Ovary (tissue), 9 donors: ENCODE results near the gene FAM13A. TPM values are rescaled to one million over a fixed set of nuclear protein-coding genes. Genes with fewer than 3 reads are reported as not detected.
"Not testable (repeated sequence)": the region's sequence is repeated elsewhere in the genome, so short reads cannot be mapped to it uniquely, and the experiment has no call there.

Experiments
- DNase-seq, 5 donors: peaks; one replicate each; pipeline ENCODE4 v3.0.0-alpha.2; 2019 to 2020
- H3K27ac ChIP-seq, 2 donors: fragments of 200-600 bp; one replicate each; pipeline versions ENCODE4 v1.5.1 to v1.8.0; 2019 to 2022
- H3K27me3 ChIP-seq: fragments of 200-600 bp; one replicate; pipeline ENCODE4 v1.8.0; 2022
- H3K36me3 ChIP-seq: fragments of 200-600 bp; sonication (generic); one replicate; pipeline ENCODE4 v1.5.1; 2019
- H3K4me1 ChIP-seq: one replicate; pipeline ENCODE4 v1.8.1; 2013; ENCODE audit warnings: mild to moderate bottlenecking, moderate library complexity; ENCODE audit not compliant: insufficient read depth
- H3K4me3 ChIP-seq: fragments of 200-600 bp; sonication (generic); one replicate; pipeline ENCODE4 v1.5.1; 2017
- H3K9me3 ChIP-seq, 2 donors: fragments of 200-600 bp in 1 of 2; sonication (generic) in 1 of 2; one replicate each; pipeline versions ENCODE4 v1.5.1 to v1.8.1; 2013 to 2019; ENCODE audit warnings: mild to moderate bottlenecking in 1 of 2, moderate library complexity in 1 of 2
- EP300 ChIP-seq: sonication (generic); formaldehyde crosslinking; IDR thresholded peaks from one replicate; pipeline ENCODE4 v1.6.1; 2017; ENCODE audit warnings: antibody characterized with exemption
- POLR2A ChIP-seq: fragments of 450-650 bp; IDR thresholded peaks from one replicate; pipeline ENCODE4 v1.6.1; 2017; ENCODE audit warnings: antibody characterized with exemption, mild to moderate bottlenecking, moderate library complexity
- WGBS, 3 donors: extraction: QIAGEN DNeasy Blood & Tissue Kit in 1 of 3; methylation state at CpG; one replicate each; pipeline versions ENCODE4 v1.1.5 to v1.1.7; 2013 to 2017; 5-methylcytosine and 5-hydroxymethylcytosine counted together
- intact Hi-C, 4 donors: fragments of 100-400 bp; cut with DNase I; formaldehyde crosslinking; loops; one replicate each; pipeline versions ENCODE4 v1.11.0 to v1.15.1; 2022 to 2023
- polyA plus RNA-seq, 2 donors: library from polyadenylated mRNA; stranded (reverse); fragments of 200-250 nt in 1 of 2; fragments of 350-450 nt in 1 of 2; fragmentation: Illumina TruSeq in 1 of 2; extraction: RNeasy Lipid Tissue Mini Kit (QIAGEN cat#74804) in 1 of 2; gene quantifications; one replicate each; pipeline ENCODE4 v1.2.3, GENCODE V29; 2013 to 2014
- total RNA-seq, 7 donors: library from RNA; depleted of rRNA in 2 of 7; stranded (reverse); fragments of >200 nt in 2 of 7; fragmentation: NEBNext Ultra II Directional in 3 of 7; extraction: Animal tissue kit (Norgen Biotek cat#: 25700) in 3 of 7; gene quantifications; one replicate each; pipeline versions ENCODE4 v1.1.0 to v1.2.4, GENCODE V29; 2016 to 2023
- TF ChIP-seq, protein P1 (sequence below), 3 donors: fragments of 450-650 bp in 2 of 3; fragments of 200-600 bp in 1 of 3; IDR thresholded peaks; one replicate each; pipeline versions ENCODE4 v1.5.1 to v1.8.0; 2016 to 2022; ENCODE audit warnings: antibody characterized with exemption in 3 of 3, mild to moderate bottlenecking in 1 of 3
- donor health status: DM: no; HTN: no; CAD: no; lungs with moderate emphysema.
- donor health status: DM: no; HTN: no; CAD: no.
- donor health status: Bipolar disorder and iron deficiency.
- donor health status: DM: yes; HTN: yes; CAD: no.
- donor health status: DM: no; HTN: no; CAD: no.
- donor health status: DM: yes; HTN: yes; CAD: no.

FAM13A gene
- total and polyA plus RNA-seq, 9 donors: 16.7 to 51.8 (median 38.0) TPM

GRCh38 chr4:88911246-88912212, 145.5 kb downstream of the FAM13A start:
- Histone ChIP-seq H3K4me1 (no peaks in the 10 kb centered on the region), H3K9me3 (no peaks in the 10 kb centered on the region), H3K36me3 (no peaks in the 10 kb centered on the region), H3K4me3 (no peak overlapping the region), H3K27ac (no peak overlapping the region), H3K27me3 (no peaks in the 10 kb centered on the region)
- 93 to 94% (median 93%) methylated on average over 5 of the region's 5 CpGs for WGBS, 3 donors
- no peak for DNase-seq
- no peak for TF ChIP-seq EP300
- TF ChIP-seq POLR2A: no peak
- TF ChIP-seq, protein P1, sequence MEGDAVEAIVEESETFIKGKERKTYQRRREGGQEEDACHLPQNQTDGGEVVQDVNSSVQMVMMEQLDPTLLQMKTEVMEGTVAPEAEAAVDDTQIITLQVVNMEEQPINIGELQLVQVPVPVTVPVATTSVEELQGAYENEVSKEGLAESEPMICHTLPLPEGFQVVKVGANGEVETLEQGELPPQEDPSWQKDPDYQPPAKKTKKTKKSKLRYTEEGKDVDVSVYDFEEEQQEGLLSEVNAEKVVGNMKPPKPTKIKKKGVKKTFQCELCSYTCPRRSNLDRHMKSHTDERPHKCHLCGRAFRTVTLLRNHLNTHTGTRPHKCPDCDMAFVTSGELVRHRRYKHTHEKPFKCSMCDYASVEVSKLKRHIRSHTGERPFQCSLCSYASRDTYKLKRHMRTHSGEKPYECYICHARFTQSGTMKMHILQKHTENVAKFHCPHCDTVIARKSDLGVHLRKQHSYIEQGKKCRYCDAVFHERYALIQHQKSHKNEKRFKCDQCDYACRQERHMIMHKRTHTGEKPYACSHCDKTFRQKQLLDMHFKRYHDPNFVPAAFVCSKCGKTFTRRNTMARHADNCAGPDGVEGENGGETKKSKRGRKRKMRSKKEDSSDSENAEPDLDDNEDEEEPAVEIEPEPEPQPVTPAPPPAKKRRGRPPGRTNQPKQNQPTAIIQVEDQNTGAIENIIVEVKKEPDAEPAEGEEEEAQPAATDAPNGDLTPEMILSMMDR (IDR thresholded peaks at IDR 0.05): no peak
- intact Hi-C loops: no loop called here

DNA sequence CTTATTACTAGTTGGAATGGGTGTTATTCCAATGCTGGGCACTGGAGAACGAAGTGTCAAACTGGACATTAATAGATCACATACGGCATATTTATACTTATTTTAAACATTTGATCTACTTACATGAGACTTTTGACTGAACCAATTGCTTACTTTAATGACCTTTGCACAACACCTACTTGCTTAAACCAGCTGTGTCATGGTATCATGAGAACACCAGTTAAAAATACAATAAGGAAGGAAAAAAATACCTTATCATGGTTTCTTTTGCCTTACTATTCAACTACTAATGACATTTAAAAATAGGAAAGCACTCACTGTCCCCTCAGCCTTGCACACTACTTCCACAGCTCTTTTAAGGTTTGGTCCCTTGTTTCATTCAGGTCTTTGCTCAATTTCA, 146.9 kb downstream of the FAM13A start:
- DNase-seq: no peak
- no peak overlapping the region for H3K27ac ChIP-seq
- no peaks in the 10 kb centered on the region for H3K9me3 ChIP-seq
- H3K4me1 ChIP-seq: no peaks in the 10 kb centered on the region
- H3K4me3 ChIP-seq: no peak overlapping the region
- 71 to 94% (median 93%) methylated on average over 2 of the region's 2 CpGs for WGBS, 3 donors
- H3K27me3 ChIP-seq: no peaks in the 10 kb centered on the region
- H3K36me3 ChIP-seq: no peaks in the 10 kb centered on the region
- intact Hi-C loops: no loop called here
- TF ChIP-seq, protein P1 (IDR thresholded peaks at IDR 0.05): no peak
- no peak for TF ChIP-seq EP300
- TF ChIP-seq POLR2A: no peak

GRCh38 chr4:88908521-88908920, 148.5 kb downstream of the FAM13A start:
- TF ChIP-seq POLR2A: no peak
- TF ChIP-seq EP300: no peak
- no peak for DNase-seq
- Histone ChIP-seq H3K4me3 (no peak overlapping the region), H3K27ac (no peak overlapping the region), H3K36me3 (no peaks in the 10 kb centered on the region), H3K4me1 (no peaks in the 10 kb centered on the region), H3K9me3 (no peaks in the 10 kb centered on the region), H3K27me3 (no peaks in the 10 kb centered on the region)
- intact Hi-C loops: no loop called here
- WGBS, 3 donors: 70 to 86% (median 75%) methylated on average over 3 of the region's 3 CpGs

- no peaks in the 10 kb centered on the region for H3K36me3 ChIP-seq
- H3K4me1 ChIP-seq: no peaks in the 10 kb centered on the region
- DNase-seq: no peak
- no peak overlapping the region for H3K27ac ChIP-seq
- H3K27me3 ChIP-seq: no peaks in the 10 kb centered on the region
- 91 to 92% (median 91%) methylated on average over 1 of the region's 1 CpG for WGBS, 3 donors
- H3K4me3 ChIP-seq: no peak overlapping the region
- intact Hi-C loops: no loop called here
- H3K9me3 ChIP-seq: no peaks in the 10 kb centered on the region
- TF ChIP-seq, protein P1 (IDR thresholded peaks at IDR 0.05): no peak
- TF ChIP-seq POLR2A (no peak), EP300 (no peak)
Measured at GRCh38 chr4:88908003-88908402, 149.0 kb downstream of the FAM13A start.

- no peaks in the 10 kb centered on the region for H3K9me3 ChIP-seq
- H3K4me1 ChIP-seq: no peaks in the 10 kb centered on the region
- intact Hi-C loops: no loop called here
- TF ChIP-seq, protein P1 (IDR thresholded peaks at IDR 0.05): no peak
- DNase-seq: no peak
- H3K27ac ChIP-seq: no peak overlapping the region
- WGBS, 3 donors: 85 to 95% (median 93%) methylated on average over 5 of the region's 5 CpGs
- no peaks in the 10 kb centered on the region for H3K36me3 ChIP-seq
- H3K27me3 ChIP-seq: no peaks in the 10 kb centered on the region
- no peak overlapping the region for H3K4me3 ChIP-seq
Measured at GRCh38 chr4:88907478-88907877, 149.5 kb downstream of the FAM13A start.

DNA sequence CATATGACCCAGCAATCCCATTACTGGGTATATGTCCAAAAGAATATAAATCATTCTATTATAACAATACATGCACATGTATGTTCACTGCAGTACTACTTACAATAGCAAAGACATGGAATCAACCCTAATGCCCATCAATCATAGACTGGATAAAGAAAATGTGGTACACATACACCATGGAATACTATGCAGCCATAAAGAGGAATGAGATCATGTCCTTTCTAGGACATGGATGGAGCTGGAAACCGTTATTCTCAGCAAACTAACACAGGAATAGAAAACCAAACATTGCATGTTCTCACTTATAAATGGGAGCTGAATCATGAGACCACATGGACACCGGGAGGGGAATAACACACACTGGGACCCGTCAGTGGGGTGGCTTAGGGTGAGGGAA, 152.7 kb downstream of the FAM13A start:
- H3K4me1 ChIP-seq, intact Hi-C loops, H3K27ac ChIP-seq, H3K36me3 ChIP-seq, H3K27me3 ChIP-seq, DNase-seq, H3K9me3 ChIP-seq, H3K4me3 ChIP-seq: not testable (repeated sequence)
- WGBS, 3 donors: 90 to 98% (median 94%) methylated on average over 3 of the region's 3 CpGs
